Subcutaneous adipose tissue (tissue), 4 donors: ENCODE results near the gene CORO1C. TPM values are rescaled to one million over a fixed set of nuclear protein-coding genes. Genes with fewer than 3 reads are reported as not detected.

ENCODE experiments used
- small RNA-seq: library from RNA; depleted of rRNA; stranded (forward); fragments of <200 nt; gene quantifications from one replicate; pipeline ENCODE3, GENCODE V24; 2016
- total RNA-seq, 4 donors: library from RNA; depleted of rRNA; stranded (reverse); fragments of >200 nt; gene quantifications; one replicate each; pipeline ENCODE4 v1.1.0, GENCODE V29; 2016
- TF ChIP-seq, protein P1 (sequence below): fragments of 450-650 bp; IDR thresholded peaks from one replicate; pipeline ENCODE4 v1.5.1; 2016; ENCODE audit warnings: low read depth, mild to moderate bottlenecking, control low read depth, antibody characterized with exemption, moderate library complexity

Gene CORO1C
- total RNA-seq, 4 donors from 2014 or later: 151 to 320 (median 199) TPM

DNA sequence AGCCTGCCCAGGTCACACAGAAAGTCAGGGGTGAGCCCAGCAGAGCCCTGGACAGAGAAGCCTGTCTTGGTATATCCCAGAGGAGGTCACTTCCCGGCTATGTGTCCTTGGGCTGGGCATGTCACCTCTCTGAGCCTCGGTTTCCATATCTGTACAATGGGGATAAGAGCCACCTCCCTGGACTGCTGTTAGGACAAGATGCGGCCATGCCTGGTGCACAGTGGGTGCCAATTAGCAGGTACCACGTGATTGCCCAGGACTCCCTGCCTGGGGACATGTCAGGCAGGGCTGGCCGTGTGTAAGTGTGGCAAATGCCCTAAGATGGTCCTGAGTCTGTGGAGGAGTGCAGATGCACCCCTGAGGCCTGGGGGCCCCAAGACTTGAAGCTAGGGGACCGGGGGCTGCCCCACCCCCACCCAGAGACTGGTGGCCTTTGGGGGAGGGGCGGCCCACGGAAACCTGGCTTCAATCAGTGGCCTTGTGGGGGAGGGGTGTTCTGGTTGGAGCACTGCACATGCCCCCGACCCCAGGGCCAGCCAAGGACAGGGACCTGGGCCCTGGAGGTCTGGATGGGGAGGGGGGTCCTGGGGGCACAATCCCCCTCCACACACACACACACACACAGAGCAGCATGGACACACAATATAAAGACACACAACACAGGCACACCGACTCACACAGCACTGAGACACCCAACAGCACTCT is 134.3 kb downstream of the CORO1C start:
- TF ChIP-seq, protein P1, sequence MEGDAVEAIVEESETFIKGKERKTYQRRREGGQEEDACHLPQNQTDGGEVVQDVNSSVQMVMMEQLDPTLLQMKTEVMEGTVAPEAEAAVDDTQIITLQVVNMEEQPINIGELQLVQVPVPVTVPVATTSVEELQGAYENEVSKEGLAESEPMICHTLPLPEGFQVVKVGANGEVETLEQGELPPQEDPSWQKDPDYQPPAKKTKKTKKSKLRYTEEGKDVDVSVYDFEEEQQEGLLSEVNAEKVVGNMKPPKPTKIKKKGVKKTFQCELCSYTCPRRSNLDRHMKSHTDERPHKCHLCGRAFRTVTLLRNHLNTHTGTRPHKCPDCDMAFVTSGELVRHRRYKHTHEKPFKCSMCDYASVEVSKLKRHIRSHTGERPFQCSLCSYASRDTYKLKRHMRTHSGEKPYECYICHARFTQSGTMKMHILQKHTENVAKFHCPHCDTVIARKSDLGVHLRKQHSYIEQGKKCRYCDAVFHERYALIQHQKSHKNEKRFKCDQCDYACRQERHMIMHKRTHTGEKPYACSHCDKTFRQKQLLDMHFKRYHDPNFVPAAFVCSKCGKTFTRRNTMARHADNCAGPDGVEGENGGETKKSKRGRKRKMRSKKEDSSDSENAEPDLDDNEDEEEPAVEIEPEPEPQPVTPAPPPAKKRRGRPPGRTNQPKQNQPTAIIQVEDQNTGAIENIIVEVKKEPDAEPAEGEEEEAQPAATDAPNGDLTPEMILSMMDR: no peak

GRCh38 chr12:108595711-108596647 is 135.3 kb downstream of the CORO1C start:
- TF ChIP-seq, protein P1: no peak

Small RNA genes lying within 50 kb of the gene (small RNA-seq; reads per million reads assigned to genes)
- not detected for gene AC087893.2
- 0.49 reads per million for gene RF00019
- gene RF00561: not detected
- not detected for gene RNU7-169P

Other genes starting within 250 kb of the CORO1C start
- gene FICD, start 216.2 kb downstream of the CORO1C start, total RNA-seq: 1 to 10 TPM; 4.9 to 9.9 (median 7.4) TPM
- 10 to 100 TPM; 35.0 to 52.6 (median 36.5) TPM for gene SART3, start 170.3 kb downstream of the CORO1C start, total RNA-seq
- 100 to 1,000 TPM; 189 to 297 (median 212) TPM for gene ISCU, start 168.9 kb downstream of the CORO1C start, total RNA-seq
- 10 to 100 TPM in 2 of 4 donors, 1 to 10 TPM in 2; 7.8 to 20.5 (median 12.1) TPM for gene TMEM119, start 133.4 kb downstream of the CORO1C start, total RNA-seq
- 10 to 100 TPM in 3 of 4 donors, 1 to 10 TPM in 1; 4.3 to 28.0 (median 15.4) TPM for gene SELPLG, start 97.6 kb downstream of the CORO1C start, total RNA-seq
- gene SSH1, start 126.1 kb upstream of the CORO1C start, total RNA-seq: 10 to 100 TPM; 10.1 to 14.5 (median 13.5) TPM
- not detected for gene DAO, start 148.6 kb upstream of the CORO1C start, total RNA-seq